ENCODE data around the gene SUCO. TPM values are rescaled to one million over a fixed set of nuclear protein-coding genes. Genes with fewer than 3 reads are reported as not detected.

The SUCO gene
- total and polyA plus RNA-seq, 2 of the 13 experiments (the other 11 are each of a cell fraction or from before 2014, with no cell fraction given), result 12.6 to 25.5 TPM

- no peak for TF ChIP-seq XRCC5 (optimal IDR thresholded peaks at IDR 0.05; ENCODE audit: low read length)
- TF ChIP-seq THRA (CRISPR knock-in tag; IDR thresholded peaks at IDR 0.05; ENCODE audit: borderline replicate concordance), result no peak
- no peak for TF ChIP-seq PRMT3 (CRISPR knock-in tag; IDR thresholded peaks at IDR 0.05; ENCODE audit: borderline replicate concordance, low read depth)
- no peak for TF ChIP-seq AGO2 (optimal IDR thresholded peaks at IDR 0.05; ENCODE audit: low read depth, low read length)
- TF ChIP-seq ZNF543 (CRISPR knock-in tag; IDR thresholded peaks at IDR 0.05), result no peak
- TF ChIP-seq HOXA9 (CRISPR knock-in tag; IDR thresholded peaks at IDR 0.05; ENCODE audit: borderline replicate concordance), result no peak
- TF ChIP-seq ZNF670 (CRISPR knock-in tag; IDR thresholded peaks at IDR 0.05; ENCODE audit: borderline replicate concordance), result no peak
- TF ChIP-seq ZNF282 (IDR thresholded peaks at IDR 0.05; ENCODE audit: partially characterized antibody), result no peak
- TF ChIP-seq KLF6 (CRISPR knock-in tag; IDR thresholded peaks at IDR 0.05), result no peak
- TF ChIP-seq, protein P1, sequence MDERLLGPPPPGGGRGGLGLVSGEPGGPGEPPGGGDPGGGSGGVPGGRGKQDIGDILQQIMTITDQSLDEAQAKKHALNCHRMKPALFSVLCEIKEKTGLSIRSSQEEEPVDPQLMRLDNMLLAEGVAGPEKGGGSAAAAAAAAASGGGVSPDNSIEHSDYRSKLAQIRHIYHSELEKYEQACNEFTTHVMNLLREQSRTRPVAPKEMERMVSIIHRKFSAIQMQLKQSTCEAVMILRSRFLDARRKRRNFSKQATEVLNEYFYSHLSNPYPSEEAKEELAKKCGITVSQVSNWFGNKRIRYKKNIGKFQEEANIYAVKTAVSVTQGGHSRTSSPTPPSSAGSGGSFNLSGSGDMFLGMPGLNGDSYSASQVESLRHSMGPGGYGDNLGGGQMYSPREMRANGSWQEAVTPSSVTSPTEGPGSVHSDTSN (CRISPR knock-in tag; IDR thresholded peaks at IDR 0.05), result no peak
- 0 out of 2 replicates have a peak, but pooled peaks have one; percentile 13 for TF ChIP-seq KAT7 (CRISPR knock-in tag; IDR thresholded peaks at IDR 0.05; ENCODE audit: borderline replicate concordance)
- TF ChIP-seq HIVEP1 (CRISPR knock-in tag; IDR thresholded peaks at IDR 0.05), result no peak
- TF ChIP-seq ARID2 (CRISPR knock-in tag; IDR thresholded peaks at IDR 0.05; ENCODE audit: borderline replicate concordance), result peak; percentile 73; the same call in 1 of the 2 replicates
- TF ChIP-seq ZNF580 (CRISPR knock-in tag; IDR thresholded peaks at IDR 0.05; ENCODE audit: borderline replicate concordance, low read depth), result no peak
- TF ChIP-seq, protein P2, sequence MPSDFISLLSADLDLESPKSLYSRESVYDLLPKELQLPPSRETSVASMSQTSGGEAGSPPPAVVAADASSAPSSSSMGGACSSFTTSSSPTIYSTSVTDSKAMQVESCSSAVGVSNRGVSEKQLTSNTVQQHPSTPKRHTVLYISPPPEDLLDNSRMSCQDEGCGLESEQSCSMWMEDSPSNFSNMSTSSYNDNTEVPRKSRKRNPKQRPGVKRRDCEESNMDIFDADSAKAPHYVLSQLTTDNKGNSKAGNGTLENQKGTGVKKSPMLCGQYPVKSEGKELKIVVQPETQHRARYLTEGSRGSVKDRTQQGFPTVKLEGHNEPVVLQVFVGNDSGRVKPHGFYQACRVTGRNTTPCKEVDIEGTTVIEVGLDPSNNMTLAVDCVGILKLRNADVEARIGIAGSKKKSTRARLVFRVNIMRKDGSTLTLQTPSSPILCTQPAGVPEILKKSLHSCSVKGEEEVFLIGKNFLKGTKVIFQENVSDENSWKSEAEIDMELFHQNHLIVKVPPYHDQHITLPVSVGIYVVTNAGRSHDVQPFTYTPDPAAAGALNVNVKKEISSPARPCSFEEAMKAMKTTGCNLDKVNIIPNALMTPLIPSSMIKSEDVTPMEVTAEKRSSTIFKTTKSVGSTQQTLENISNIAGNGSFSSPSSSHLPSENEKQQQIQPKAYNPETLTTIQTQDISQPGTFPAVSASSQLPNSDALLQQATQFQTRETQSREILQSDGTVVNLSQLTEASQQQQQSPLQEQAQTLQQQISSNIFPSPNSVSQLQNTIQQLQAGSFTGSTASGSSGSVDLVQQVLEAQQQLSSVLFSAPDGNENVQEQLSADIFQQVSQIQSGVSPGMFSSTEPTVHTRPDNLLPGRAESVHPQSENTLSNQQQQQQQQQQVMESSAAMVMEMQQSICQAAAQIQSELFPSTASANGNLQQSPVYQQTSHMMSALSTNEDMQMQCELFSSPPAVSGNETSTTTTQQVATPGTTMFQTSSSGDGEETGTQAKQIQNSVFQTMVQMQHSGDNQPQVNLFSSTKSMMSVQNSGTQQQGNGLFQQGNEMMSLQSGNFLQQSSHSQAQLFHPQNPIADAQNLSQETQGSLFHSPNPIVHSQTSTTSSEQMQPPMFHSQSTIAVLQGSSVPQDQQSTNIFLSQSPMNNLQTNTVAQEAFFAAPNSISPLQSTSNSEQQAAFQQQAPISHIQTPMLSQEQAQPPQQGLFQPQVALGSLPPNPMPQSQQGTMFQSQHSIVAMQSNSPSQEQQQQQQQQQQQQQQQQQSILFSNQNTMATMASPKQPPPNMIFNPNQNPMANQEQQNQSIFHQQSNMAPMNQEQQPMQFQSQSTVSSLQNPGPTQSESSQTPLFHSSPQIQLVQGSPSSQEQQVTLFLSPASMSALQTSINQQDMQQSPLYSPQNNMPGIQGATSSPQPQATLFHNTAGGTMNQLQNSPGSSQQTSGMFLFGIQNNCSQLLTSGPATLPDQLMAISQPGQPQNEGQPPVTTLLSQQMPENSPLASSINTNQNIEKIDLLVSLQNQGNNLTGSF (CRISPR knock-in tag; IDR thresholded peaks at IDR 0.05), result no peak
- TF ChIP-seq, protein P3, sequence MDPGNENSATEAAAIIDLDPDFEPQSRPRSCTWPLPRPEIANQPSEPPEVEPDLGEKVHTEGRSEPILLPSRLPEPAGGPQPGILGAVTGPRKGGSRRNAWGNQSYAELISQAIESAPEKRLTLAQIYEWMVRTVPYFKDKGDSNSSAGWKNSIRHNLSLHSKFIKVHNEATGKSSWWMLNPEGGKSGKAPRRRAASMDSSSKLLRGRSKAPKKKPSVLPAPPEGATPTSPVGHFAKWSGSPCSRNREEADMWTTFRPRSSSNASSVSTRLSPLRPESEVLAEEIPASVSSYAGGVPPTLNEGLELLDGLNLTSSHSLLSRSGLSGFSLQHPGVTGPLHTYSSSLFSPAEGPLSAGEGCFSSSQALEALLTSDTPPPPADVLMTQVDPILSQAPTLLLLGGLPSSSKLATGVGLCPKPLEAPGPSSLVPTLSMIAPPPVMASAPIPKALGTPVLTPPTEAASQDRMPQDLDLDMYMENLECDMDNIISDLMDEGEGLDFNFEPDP (CRISPR knock-in tag; conservative IDR thresholded peaks at IDR 0.05), result 0 out of 2 replicates have a peak, but pooled peaks have one; percentile 67
- TF ChIP-seq E2F2 (CRISPR knock-in tag; IDR thresholded peaks at IDR 0.05; ENCODE audit: borderline replicate concordance), result no peak
These were observed 1.4 kb upstream of the SUCO start (continued) for GRCh38 chr1:172531412-172532182.

Data from HepG2 (cell line).